ENCODE data around the gene ZFPM1. TPM values are rescaled to one million over a fixed set of nuclear protein-coding genes. Genes with fewer than 3 reads are reported as not detected.

Gene ZFPM1
- total and polyA plus RNA-seq, 7 donors, result 0.43 to 2.9 (median 2.3) TPM

- Histone ChIP-seq H3K4me1 (no peaks in the 10 kb centered on the region), H3K27me3 (ENCODE audit: insufficient read depth in 3 of 3, low read length in 2 of 3) (peaks cover 0 to 38% (median 11%) of the 10 kb centered on the region in 3 donors), H3K27ac (no peak overlapping the region), H3K36me3 (ENCODE audit: insufficient read depth in 1 of 2, low read depth in 1 of 2) (no peaks in the 10 kb centered on the region), H3K9me3 (no peaks in the 10 kb centered on the region), H3K4me3 (no peak overlapping the region)
- TF ChIP-seq, protein P1, sequence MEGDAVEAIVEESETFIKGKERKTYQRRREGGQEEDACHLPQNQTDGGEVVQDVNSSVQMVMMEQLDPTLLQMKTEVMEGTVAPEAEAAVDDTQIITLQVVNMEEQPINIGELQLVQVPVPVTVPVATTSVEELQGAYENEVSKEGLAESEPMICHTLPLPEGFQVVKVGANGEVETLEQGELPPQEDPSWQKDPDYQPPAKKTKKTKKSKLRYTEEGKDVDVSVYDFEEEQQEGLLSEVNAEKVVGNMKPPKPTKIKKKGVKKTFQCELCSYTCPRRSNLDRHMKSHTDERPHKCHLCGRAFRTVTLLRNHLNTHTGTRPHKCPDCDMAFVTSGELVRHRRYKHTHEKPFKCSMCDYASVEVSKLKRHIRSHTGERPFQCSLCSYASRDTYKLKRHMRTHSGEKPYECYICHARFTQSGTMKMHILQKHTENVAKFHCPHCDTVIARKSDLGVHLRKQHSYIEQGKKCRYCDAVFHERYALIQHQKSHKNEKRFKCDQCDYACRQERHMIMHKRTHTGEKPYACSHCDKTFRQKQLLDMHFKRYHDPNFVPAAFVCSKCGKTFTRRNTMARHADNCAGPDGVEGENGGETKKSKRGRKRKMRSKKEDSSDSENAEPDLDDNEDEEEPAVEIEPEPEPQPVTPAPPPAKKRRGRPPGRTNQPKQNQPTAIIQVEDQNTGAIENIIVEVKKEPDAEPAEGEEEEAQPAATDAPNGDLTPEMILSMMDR (IDR thresholded peaks at IDR 0.05), result no peak
- ATAC-seq, result no peak
- DNase-seq, result no peak
- 61 to 70% (median 64%) methylated on average over 10 of the region's 10 CpGs for WGBS, 3 donors
- intact Hi-C loops (cut with DNase I), result no loop called here
Observed at GRCh38 chr16:88552166-88552565, 99.1 kb downstream of the ZFPM1 start.

- H3K9me3 ChIP-seq, result no peaks in the 10 kb centered on the region
- peaks cover 0 to 41% (median 11%) of the 10 kb centered on the region in 3 donors for H3K27me3 ChIP-seq (ENCODE audit: insufficient read depth in 3 of 3, low read length in 2 of 3)
- intact Hi-C loops (cut with DNase I), result no loop called here
- no peak for ATAC-seq
- no peak overlapping the region for H3K27ac ChIP-seq
- WGBS, 3 donors, result 47 to 63% (median 58%) methylated on average over 13 of the region's 13 CpGs
- H3K36me3 ChIP-seq (ENCODE audit: insufficient read depth in 1 of 2, low read depth in 1 of 2), result no peaks in the 10 kb centered on the region
- no peak for DNase-seq
- TF ChIP-seq, protein P1 (IDR thresholded peaks at IDR 0.05), result no peak
- H3K4me3 ChIP-seq, result no peak overlapping the region
- H3K4me1 ChIP-seq, result no peaks in the 10 kb centered on the region
Observed at GRCh38 chr16:88552815-88553214, 99.7 kb downstream of the ZFPM1 start.

GRCh38 chr16:88553739-88554138 is 100.7 kb downstream of the ZFPM1 start:
- H3K27ac ChIP-seq, result no peak overlapping the region
- DNase-seq (no peak), ATAC-seq (no peak)
- intact Hi-C loops (cut with DNase I), result no loop called here
- H3K4me3 ChIP-seq, result no peak overlapping the region
- no peaks in the 10 kb centered on the region for H3K9me3 ChIP-seq
- 43 to 61% (median 43%) methylated on average over 13 to 16 of the region's 16 CpGs for WGBS, 3 donors
- no peaks in the 10 kb centered on the region for H3K36me3 ChIP-seq (ENCODE audit: insufficient read depth in 1 of 2, low read depth in 1 of 2)
- H3K4me1 ChIP-seq, result peaks cover under 1% of the 10 kb centered on the region
- H3K27me3 ChIP-seq (ENCODE audit: insufficient read depth in 3 of 3, low read length in 2 of 3), result peaks cover 0 to 32% (median 10%) of the 10 kb centered on the region in 3 donors
- TF ChIP-seq, protein P1 (IDR thresholded peaks at IDR 0.05), result no peak

- 57 to 67% (median 58%) methylated on average over 12 to 15 of the region's 15 CpGs for WGBS, 3 donors
- Histone ChIP-seq H3K36me3 (ENCODE audit: insufficient read depth in 1 of 2, low read depth in 1 of 2) (no peaks in the 10 kb centered on the region), H3K27me3 (ENCODE audit: insufficient read depth in 3 of 3, low read length in 2 of 3) (peaks cover 0 to 28% (median 8%) of the 10 kb centered on the region in 3 donors), H3K4me1 (peaks cover 5% of the 10 kb centered on the region), H3K4me3 (no peak overlapping the region), H3K9me3 (no peaks in the 10 kb centered on the region), H3K27ac (no peak overlapping the region)
- ATAC-seq (no peak), DNase-seq (no peak)
- TF ChIP-seq, protein P1 (IDR thresholded peaks at IDR 0.05), result no peak
- intact Hi-C loops (cut with DNase I), result no loop called here
Observed at GRCh38 chr16:88554711-88555264, 101.7 kb downstream of the ZFPM1 start.
